22Rv1 (cell line): ENCODE measurements around the gene SANBR.

Experiments
- ZFX ChIP-seq: fragments of 450-650 bp; IDR thresholded peaks from 2 replicates; pipeline ENCODE4 v1.6.1; 2017; ENCODE audit warnings: antibody characterized with exemption, borderline replicate concordance
- TF ChIP-seq, protein P1 (sequence below): fragments of 450-650 bp; IDR thresholded peaks from 2 replicates; pipeline ENCODE4 v1.5.1; 2017; ENCODE audit warnings: mild to moderate bottlenecking

- TF ChIP-seq, protein P1, sequence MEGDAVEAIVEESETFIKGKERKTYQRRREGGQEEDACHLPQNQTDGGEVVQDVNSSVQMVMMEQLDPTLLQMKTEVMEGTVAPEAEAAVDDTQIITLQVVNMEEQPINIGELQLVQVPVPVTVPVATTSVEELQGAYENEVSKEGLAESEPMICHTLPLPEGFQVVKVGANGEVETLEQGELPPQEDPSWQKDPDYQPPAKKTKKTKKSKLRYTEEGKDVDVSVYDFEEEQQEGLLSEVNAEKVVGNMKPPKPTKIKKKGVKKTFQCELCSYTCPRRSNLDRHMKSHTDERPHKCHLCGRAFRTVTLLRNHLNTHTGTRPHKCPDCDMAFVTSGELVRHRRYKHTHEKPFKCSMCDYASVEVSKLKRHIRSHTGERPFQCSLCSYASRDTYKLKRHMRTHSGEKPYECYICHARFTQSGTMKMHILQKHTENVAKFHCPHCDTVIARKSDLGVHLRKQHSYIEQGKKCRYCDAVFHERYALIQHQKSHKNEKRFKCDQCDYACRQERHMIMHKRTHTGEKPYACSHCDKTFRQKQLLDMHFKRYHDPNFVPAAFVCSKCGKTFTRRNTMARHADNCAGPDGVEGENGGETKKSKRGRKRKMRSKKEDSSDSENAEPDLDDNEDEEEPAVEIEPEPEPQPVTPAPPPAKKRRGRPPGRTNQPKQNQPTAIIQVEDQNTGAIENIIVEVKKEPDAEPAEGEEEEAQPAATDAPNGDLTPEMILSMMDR: no peak
- TF ChIP-seq ZFX: no peak
These were observed 46.0 kb downstream of the SANBR start for GRCh38 chr2:61111708-61112107.
